Thyroid gland (tissue), 4 donors: Measurements from ENCODE around the gene CPTP.

Experiments used
- CTCF ChIP-seq, 6 experiments: fragments of 200-600 bp in 3 of 6; fragments of 450-650 bp in 3 of 6; sonication (generic) in 3 of 6; IDR thresholded peaks; one replicate each; pipeline ENCODE4 v1.5.1; 2016 to 2019; ENCODE audit warnings: antibody characterized with exemption in 6 of 6, mild to moderate bottlenecking in 2 of 6, inconsistent platforms in 1 of 6, moderate library complexity in 1 of 6
- POLR2A ChIP-seq, 2 donors: fragments of 450-650 bp; IDR thresholded peaks; one replicate each; pipeline ENCODE4 v1.6.1; 2017; ENCODE audit warnings: antibody characterized with exemption in 2 of 2, mild to moderate bottlenecking in 2 of 2, moderate library complexity in 1 of 2

GRCh38 chr1:1370771-1371300, 46.2 kb downstream of the CPTP start:
- TF ChIP-seq POLR2A (IDR thresholded peaks at IDR 0.05) (no peak), CTCF (IDR thresholded peaks at IDR 0.05) (no peak)
